SK-N-SH treated with all-trans-retinoic acid at 6 μM for 48 hours (cell line): ENCODE results near the gene SUMF2.

ENCODE experiments used
- ESRRG ChIP-seq: fragments of 250-450 bp; sonication (Bioruptor Pico); IDR thresholded peaks from 2 replicates; pipeline ENCODE4 v1.6.1; 2021; ENCODE audit warnings: mild to moderate bottlenecking
- PATZ1 ChIP-seq: fragments of 250-450 bp; sonication (Bioruptor Pico); IDR thresholded peaks from 2 replicates; pipeline ENCODE4 v1.8.0; 2020; ENCODE audit warnings: mild to moderate bottlenecking, moderate library complexity, borderline replicate concordance
- POU6F1 ChIP-seq: fragments of 250-450 bp; sonication (Bioruptor Pico); IDR thresholded peaks from 2 replicates; pipeline ENCODE4 v1.8.0; 2021; ENCODE audit warnings: low read depth, mild to moderate bottlenecking, moderate library complexity, borderline replicate concordance
- RARB ChIP-seq: fragments of 250-450 bp; sonication (Bioruptor Pico); IDR thresholded peaks from 2 replicates; pipeline ENCODE4 v1.8.0; 2021; ENCODE audit warnings: mild to moderate bottlenecking, moderate library complexity
- SNAI2 ChIP-seq: fragments of 250-450 bp; sonication (Bioruptor Pico); IDR thresholded peaks from 2 replicates; pipeline ENCODE4 v1.5.0; 2020; ENCODE audit warnings: mild to moderate bottlenecking, moderate library complexity
- ZFP30 ChIP-seq: fragments of 450-650 bp; formaldehyde crosslinking; IDR thresholded peaks from 2 replicates; pipeline ENCODE4 v1.5.0; 2022; ENCODE audit warnings: mild to moderate bottlenecking, moderate library complexity
- ZNF565 ChIP-seq: fragments of 450-650 bp; formaldehyde crosslinking; conservative IDR thresholded peaks from 2 replicates; pipeline ENCODE4 v1.5.0; 2020; ENCODE audit warnings: low read depth, mild to moderate bottlenecking, moderate library complexity
- ZNF70 ChIP-seq: fragments of 450-650 bp; formaldehyde crosslinking; IDR thresholded peaks from 2 replicates; pipeline ENCODE4 v1.5.0; 2020; ENCODE audit warnings: mild to moderate bottlenecking, moderate library complexity
- ZNF8 ChIP-seq: fragments of 450-650 bp; formaldehyde crosslinking; IDR thresholded peaks from 2 replicates; pipeline ENCODE4 v1.5.0; 2020; ENCODE audit warnings: mild to moderate bottlenecking, moderate library complexity

- no peak for TF ChIP-seq ZNF70 (CRISPR knock-in tag)
- TF ChIP-seq RARB, result no peak
- no peak for TF ChIP-seq ZNF8 (CRISPR knock-in tag)
- TF ChIP-seq POU6F1, result no peak
- no peak for TF ChIP-seq SNAI2
- TF ChIP-seq ESRRG (CRISPR knock-in tag), result no peak
- no peak for TF ChIP-seq PATZ1 (CRISPR knock-in tag)
- TF ChIP-seq ZFP30 (CRISPR knock-in tag), result no peak
- no peak for TF ChIP-seq ZNF565 (CRISPR knock-in tag)
These were observed 10.1 kb upstream of the SUMF2 start for GRCh38 chr7:56053993-56054392.
